DMS153 treated with DMSO at 0.1 percent for 48 hours (cell line): ENCODE measurements around the gene CASTOR1.
A peak's percentile ranks its signal among the peaks of the same experiment; 100 is the strongest.
"Not testable (repeated sequence)": the region's sequence is repeated elsewhere in the genome, so short reads cannot be mapped to it uniquely, and the experiment has no call there.

Source experiments
- DNase-seq: peaks from one replicate; lab custom pipeline; 2025; ENCODE audit not compliant: unreplicated experiment; lab: John Stamatoyannopoulos, UW

Gene CASTOR1

DNA sequence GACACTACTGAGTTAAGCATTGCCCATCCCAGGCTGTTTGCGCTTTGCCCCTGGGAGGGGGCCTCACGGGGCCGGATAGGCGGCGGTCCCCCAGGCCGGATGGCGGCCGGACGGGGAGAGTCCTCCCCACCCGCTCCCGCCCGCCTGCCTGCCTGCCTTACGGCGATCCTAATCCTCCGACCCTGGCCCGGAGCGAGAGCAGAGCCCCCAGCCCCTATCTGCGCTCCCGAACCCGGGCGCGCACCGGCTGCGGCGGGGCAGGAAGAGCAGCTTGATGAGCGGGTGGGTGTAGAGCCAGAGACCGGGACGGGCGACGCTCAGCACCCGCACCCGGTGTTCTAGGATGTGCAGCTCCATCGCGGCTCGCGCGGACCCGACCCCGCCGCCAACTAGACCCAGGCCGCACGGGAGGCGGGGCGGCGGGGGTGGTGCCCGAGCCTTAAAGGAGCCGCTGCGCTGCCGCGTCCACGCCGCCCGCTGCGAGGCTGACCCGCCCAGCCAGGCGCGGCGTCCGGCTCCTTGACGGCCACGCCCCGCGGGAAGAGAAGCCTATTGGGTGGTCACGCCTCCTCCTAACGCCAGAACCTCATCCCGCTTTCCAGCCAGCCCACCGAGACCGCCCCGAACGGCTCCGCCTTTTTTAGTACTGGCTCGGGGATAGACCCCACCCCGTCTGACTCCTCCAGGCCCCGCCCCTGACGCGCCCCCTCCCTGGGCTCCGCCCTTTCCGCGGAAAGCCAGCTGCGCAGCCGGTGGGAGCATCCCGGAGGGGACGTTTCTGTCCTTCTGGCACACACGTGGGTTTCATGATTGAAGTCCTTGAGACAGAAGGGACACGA, at the start of gene CASTOR1:
TSS of gene CASTOR1 (minus strand) at position 365 of the 839 bp plus-strand sequence. CDS start at position 357, 8 bp downstream.
- peak; percentile 93 for DNase-seq

DNA sequence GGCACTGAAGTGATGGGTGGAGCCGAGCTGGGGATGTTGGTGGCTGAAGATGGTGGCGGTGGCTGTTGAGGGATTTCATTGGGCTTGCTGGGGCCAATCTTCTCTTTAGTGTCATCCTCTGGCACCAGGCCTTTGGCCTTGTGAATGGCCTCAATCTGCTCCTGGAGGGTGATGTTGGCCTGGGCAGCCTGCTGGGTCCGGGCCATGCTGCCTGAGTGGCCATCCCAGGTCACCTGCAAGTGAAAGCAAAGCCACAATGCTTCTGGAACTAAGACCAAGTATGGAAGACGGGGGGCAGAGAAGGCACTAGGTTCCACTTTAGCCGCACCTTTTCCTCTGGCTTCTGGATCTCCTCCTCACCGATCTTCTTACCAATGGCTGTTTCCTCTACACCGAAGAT, 49.5 kb upstream of the CASTOR1 start:
- no peak for DNase-seq

DNA sequence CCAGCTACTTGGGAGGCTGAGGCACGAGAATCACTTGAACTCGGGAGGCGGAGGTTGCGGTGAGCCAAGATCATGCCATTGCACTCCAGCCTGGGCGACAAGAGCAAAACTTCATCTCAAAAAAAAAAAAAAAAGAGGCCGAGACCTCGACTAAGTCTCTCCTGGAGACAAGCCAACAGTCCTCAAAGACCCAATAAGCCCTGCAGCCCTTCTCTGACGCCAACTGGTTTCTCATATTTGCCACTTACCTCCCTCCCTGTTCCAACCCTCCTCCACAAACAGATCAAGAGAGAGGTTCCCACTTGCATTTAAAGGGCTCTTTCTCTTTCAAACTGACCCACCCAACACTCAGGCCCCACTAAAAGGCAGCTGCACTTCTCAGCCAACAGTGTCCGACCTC, 49.0 kb upstream of the CASTOR1 start:
- not testable (repeated sequence) for DNase-seq

DNA sequence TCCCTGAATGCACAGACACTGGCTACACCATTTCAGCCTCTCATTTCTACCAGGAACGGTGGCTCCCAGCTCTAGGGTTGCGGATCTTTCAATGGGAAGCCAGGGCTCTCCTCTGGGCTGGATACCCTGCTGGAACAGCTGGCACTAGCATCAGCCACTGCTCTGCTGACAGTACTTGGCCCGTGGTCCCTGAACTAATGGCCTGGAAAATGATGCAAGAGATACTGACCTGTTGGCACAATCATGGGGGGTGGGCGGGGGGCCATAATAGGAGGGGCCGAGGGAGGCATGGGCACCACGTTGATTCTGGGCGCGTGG, 48.1 kb upstream of the CASTOR1 start:
- no peak for DNase-seq

DNA sequence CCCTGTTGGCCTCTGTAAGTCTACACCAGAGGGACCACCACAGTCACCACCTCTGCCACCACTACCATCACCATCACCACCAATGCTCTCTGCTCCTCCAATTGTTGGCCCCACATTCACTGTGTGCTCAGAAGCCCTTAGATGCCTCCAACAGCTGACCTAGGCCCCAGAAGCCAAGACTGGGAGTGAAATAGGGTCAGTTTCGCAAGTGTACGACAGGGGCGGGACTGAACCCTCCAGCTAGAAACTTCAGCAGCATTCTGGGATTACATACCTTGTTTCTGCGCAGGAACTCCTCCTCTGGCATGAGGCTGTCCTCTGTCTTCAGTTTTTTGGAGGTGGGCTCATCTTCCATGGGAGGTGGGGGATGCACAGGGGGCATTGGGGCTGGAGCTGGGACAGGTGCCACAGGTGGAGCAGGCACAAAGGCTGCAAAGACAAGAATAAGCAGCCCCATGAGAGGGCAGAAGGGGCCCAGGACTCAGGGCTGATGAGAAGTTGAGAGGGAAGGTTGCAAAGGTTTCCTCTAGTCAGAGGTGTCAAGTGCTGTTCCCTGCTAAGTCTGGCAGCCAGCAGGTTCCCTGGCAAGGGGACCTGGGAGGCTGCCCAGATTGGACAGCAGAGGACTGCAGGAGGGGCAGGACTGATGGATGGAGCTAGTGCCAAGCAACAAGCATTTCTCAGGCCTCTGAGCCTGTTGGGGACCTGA, 47.6 kb upstream of the CASTOR1 start:
- no peak for DNase-seq

DNA sequence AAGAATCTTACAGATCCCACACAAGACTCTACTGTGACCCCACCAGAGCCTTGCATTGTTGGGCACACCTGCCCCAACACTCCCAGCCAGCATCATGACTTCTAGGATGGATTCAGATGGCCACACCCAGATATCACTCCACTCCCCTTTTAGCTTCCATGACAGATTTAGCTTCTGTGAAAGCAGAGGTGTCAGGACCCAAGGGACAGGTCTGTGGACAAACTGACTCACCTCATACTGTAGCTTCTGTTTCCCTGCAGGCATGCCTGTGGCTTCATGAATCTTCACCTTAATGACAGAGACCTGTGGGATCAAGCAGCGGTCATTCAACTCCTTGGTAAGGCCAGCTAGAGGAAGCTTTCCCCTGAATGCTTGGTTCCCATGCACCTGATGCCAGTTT, 45.9 kb upstream of the CASTOR1 start:
- no peak for DNase-seq

DNA sequence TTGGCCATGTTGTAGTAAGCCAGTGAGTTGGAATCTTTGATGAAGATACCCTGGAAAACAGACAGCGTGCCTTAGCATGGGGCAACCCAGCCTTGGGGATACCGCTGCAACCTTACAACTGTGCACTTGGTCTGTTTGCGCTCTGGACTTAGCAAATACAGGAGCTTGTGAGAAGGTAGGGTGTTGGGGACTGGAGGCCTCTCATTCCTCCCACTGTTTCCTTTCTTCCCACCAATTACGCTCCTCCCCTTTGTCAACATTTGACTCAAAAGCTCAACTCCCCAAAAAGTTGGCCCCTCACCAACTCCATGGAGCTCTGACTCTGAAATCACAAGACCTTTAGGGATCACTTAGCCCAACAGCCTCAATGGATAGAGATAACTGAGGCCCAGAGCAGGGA, 45.3 kb upstream of the CASTOR1 start:
- no peak for DNase-seq

DNA sequence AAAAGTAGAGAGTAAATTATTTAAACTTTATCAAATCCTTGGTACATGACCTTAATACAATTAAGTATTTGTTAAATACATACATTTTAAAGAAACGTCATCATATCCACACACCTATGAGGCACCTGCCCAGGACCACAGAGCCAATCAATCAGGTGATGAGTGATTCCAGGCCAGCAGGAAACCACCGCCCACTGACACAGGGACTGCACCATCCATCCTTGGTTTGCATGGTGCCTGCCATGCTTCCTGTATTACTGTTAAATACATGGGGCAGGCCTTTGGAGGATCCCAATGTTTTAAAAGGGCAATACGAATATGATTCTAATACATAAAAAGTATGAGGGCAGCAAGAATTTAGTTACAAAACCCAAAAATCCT, 44.4 kb upstream of the CASTOR1 start:
- DNase-seq = no peak

DNA sequence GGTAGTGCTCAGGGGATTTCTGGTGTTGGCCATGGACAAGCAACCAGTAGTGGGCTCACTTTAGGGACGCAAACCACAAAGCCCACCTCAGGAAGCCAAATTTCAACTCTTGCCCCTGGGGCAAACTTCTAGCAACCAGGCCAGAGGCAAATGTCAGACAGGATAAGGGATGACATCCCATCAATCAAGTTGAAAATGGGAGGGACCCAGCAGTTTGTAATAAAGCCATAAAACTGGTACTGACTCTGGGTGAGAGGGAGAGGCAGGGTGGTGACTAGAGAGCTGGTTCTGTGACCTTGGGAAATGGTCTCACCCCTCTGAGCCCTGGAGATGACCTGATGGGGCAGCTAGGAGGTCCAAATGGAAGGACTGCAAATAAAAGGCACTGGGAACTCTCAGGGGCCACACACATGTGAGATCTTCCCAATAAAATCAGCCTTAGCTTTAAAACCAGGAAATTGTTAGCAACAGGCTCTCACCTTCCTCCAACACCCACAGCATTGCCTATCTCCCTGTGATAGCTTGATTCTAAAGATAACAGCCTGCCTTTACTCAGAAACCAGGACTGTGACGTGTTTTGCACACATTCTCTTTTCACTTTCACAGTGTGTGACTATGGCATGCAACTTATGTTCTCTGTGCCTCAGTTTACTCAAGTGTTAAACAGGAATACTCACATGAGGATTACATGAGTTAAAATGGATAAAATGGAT, 43.8 kb upstream of the CASTOR1 start:
- DNase-seq = no peak

DNA sequence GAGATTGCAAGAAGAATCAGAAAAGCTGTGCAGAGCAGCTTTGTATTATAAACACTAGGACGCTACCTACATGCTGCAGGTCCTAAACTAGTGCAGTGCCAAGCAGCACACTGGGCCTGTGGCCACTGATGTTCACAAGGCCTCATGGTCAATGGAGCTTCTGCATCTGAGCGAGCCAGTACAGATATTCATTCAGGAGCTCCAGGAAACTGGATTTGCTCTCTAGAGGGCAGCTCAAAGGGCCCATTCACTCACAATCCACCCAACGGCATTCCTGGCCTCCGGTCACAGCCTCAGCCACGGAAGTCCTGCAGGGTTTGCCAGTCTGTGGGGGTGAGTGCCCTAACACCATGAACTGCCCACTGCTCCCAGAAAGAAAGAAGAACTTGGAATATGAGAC, 43.2 kb upstream of the CASTOR1 start:
- DNase-seq = no peak

DNA sequence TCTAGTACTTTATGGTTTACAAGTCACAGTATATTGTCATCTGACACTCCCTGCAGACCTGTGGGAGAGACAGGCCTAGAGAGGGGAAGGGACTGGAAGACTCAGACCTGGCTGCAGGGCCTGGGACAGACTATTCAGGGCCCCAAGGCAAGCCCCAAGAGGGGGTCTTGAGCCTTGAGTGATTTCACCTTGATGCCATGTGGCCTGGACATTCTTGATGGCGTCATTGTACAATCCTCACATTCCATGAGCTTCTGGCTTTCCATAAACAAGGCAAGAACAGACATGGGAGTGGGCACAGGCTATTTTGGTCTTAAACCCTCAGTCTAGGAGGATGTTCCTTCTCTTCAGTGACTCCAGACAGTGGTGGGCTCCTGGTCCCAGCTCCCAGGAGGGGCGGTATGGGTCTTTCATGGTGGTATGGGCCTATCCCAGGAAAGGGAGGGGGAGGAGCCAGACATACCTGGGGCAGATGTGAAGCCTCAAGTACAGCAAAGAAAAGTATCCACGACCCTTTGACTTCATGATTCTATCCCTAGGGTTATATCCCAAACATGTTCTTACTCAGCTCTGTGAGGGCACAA, 39.3 kb upstream of the CASTOR1 start:
- DNase-seq = no peak

DNA sequence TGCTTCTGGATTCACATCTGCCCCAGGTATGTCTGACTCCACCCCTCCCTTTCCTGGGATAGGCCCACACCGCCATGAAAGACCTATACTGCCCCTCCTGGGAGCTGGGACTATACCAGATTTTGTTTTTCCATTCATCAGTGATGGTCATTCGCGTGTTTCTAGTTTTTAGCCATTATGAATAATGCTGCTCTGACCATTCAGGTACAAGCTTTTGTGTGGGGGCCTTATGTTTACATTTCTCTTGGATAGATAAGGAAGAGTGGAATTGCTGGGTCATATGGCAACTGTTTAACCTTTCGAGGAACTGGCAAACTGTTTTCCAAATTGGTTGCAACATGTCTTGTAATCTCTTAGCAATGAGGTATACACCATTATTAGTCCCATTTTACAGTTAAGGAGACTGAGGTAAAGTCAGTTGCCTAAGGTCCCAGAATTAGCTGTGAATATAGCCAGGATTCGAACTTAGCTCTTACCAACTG, 38.6 kb upstream of the CASTOR1 start:
- peak; percentile 5 for DNase-seq

DNA sequence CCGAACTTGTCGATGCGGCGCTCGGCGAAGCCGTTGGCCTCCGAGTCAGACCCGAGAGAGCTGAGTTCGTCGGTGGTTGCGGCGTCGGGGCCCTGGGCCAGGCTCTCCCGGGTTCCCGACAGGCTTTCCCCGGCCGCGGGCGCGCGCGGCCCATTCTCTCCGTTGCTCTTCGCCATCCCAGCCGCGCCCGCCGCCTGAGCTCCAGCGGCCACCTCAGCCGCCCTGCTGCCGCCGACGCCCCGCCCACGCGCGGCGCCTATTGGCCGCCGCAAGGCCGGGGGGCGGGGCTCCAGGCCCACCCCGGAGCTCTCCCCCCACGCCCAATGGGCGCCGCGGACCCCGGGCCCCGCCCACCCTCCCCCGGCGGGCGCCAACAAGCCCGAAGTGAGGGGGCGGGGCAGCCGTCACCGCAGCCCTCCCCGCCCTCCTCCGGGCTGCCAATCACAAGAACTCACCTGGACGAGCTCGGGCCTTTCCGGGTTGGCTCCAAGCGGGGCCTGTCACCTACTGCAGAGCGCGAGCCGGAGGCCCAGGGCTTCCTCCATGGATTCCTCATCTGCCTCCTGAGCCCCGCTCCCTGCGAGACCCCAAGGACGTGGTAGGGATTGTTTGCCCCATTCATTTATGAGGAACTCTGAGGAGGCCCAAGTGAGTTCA, 37.5 kb upstream of the CASTOR1 start, which contains the start of gene TBC1D10A:
TSS of gene TBC1D10A (minus strand) at position 236 of the 657 bp plus-strand sequence. CDS start at position 176, 60 bp downstream.
- DNase-seq = peak; percentile 88

DNA sequence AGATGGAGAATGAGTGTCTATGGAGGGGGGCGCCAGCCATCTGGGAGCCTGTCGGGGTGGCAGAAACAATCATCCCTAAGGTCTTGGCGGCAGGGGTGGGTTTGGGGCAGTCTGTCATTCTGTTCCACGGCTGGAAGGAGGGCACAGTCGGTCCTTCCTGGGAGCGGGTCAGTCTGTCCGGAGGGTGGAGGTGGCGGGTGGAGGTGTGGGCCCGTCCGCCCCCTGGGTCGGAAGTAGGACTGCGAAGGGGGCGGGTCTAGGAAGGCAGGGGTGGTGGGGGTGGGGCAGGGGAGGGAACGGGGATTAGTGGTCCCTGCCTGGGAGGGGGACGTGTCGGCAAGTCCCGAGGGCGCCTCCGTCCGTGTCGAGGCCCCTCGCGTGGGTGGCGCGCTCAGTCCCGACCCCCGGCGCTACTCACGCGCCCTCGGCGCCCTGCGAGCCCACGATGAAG, 37.0 kb upstream of the CASTOR1 start:
- DNase-seq = no peak

DNA sequence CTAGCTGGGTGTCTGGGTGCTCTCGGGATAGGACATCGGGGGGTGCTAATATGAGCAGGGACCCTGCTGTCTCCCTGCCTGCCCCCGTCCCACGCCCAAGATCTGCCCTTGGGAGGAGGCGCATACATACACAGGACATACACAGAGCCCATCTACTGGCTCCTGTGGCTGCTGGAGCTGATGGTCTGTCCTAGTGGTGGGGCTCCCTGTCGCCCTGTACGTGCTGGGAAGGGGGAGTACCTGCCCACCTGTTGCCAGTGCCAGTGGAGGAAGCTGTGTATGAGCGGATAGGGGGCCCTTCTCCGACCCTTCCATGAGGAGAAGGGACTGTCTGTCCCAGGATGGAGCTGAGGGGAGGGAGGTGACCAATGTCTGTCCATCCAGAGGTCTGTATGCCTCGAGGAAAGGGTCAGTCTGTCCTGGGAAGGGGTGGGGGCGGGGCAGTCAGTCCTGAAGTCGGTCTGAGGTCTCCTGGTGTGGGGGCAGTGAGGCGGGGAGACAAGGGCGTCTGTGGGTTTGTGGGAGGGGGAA, 36.5 kb upstream of the CASTOR1 start:
- DNase-seq = no peak

DNA sequence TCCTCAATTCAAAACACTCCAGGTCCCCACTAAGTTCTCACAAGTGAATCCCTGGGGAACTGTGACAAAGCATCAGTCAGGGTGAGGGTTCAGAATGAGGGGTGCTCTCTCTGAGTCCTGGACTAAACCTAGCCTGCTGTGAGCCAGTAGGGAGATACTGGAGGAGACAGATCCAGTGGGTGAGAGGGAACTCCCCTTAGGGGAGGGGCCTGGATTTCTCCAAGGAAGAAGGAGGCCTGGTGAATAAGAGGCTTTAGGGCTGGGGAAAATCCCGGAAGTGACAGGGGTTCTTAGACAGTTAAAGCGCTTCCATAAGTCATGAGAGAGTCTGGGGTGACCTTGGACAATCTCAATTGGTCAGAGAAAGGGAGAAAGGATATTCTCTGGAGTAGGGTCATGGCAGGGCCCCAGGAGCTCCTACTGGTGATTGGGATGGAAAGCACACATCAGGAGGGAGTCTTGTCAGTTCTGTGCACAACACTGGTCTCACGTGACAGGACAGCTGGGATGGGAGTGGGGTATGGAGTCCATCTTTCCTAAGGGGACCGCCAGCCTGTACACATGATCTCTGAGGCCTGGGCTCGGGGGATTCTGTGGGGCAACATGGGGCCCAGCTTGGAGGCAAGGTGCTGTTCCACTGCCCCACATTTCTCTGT, 35.9 kb upstream of the CASTOR1 start:
- no peak for DNase-seq

DNA sequence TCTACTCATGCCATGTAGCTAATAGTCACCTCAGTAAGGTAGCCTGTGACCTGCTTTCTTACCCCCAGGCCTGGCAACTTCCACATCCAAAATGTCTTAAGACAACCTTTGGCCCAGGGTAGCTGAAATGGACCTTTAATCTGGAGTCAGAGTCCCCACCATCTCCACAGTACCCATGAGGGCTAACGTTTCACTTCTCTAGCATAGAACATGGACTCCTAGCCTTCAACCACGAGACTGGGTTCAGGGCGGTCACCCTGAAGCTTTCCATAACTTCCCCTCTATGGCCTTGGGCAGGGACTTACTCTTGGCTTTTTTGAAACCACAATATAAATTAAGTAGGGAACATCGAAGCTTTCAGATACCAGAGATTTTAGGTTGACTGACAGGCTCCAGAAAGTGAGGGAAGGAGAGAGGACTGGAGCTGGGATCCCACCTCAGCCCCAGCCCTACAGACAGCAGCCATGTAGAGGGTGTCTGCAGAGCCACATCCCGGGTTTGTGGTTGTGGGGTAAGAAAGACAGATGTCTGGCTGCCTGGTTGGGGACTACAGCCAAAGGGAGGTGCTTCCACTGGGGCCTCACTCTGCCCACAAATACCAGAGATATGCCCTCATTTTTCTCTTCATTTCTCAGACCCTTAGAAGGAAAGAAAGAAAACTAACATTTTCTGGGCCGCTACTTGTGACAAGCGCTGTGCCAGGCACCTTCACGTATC, 34.9 kb upstream of the CASTOR1 start:
- DNase-seq = no peak

DNA sequence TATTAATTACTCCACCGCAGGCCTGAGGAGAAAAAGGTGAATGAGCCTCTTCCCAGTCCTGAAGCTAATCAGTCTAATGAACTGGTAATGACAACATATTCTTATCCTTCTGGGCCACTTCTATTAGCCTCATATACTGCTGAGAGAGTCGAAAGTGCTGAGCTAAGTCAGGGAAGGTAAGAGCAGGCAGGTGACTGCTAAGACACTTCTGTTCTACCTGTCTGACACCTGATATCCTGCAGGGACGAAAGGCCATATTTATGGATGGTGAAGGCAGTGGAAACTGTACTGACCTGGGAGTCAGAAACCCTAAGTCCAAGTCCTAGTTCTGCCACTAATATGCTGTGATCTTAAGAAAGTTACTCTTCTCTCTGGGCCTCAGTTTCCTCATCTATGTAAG, 33.9 kb upstream of the CASTOR1 start:
- DNase-seq = no peak

DNA sequence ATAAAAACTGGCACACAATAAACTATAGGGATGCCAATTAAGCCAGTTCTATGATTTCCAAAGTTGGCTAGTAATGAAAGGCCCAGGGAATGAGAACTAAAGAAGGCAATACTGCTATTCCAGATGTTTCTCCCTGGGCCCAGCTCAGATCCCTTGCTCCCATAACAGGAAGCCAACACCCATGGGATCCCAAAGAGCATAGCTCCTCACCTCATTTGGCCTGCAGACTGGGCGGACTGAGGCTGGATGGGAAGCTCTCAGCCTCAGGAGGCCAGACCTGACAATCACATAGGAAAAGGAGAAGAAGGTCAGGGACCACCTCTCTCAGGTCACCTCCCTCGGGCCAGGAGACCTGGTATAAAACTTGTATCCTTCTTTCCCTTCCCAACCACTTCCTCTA, 32.2 kb upstream of the CASTOR1 start:
- DNase-seq = no peak
